Activated B cell treated with CpG ODN at 0.5 μM for 24 hours (primary cell): ENCODE data around the gene ZCCHC14. TPM values are rescaled to one million over a fixed set of nuclear protein-coding genes. Genes with fewer than 3 reads are reported as not detected.
"Not testable (repeated sequence)": the region's sequence is repeated elsewhere in the genome, so short reads cannot be mapped to it uniquely, and the experiment has no call there.

ENCODE experiments used
- ATAC-seq: fragments of 200-7000 bp; cut with Tn5 transposase; one replicate; pipeline ENCODE4 v1.10.0; 2021; ENCODE audit warnings: low read depth, mild to moderate bottlenecking, moderate library complexity
- CTCF ChIA-PET: fragments of 350-600 bp; sonication (Branson Sonifier 250); formaldehyde crosslinking; loops from one replicate; lab custom pipeline; 2021; ENCODE audit warnings: antibody characterized with exemption; lab: Charles Lee
- POLR2A ChIA-PET: fragments of 350-600 bp; sonication (Branson Sonifier 250); formaldehyde crosslinking; loops from one replicate; lab custom pipeline; 2021; ENCODE audit warnings: antibody characterized with exemption; lab: Charles Lee
- DNase-seq: peaks from one replicate; pipeline ENCODE4 v3.0.0; 2022
- H3K27ac Mint-ChIP-seq: one replicate; pipeline ENCODE4 v1.8.0; 2020; ENCODE audit warnings: mixed read lengths
- H3K27me3 Mint-ChIP-seq: one replicate; pipeline ENCODE4 v1.8.0; 2021; ENCODE audit warnings: mixed read lengths
- H3K36me3 Mint-ChIP-seq: one replicate; pipeline ENCODE4 v1.8.0; 2021; ENCODE audit warnings: low read depth, mixed read lengths
- H3K4me1 Mint-ChIP-seq: one replicate; pipeline ENCODE4 v1.8.0; 2021; ENCODE audit warnings: mixed read lengths
- H3K4me3 Mint-ChIP-seq: one replicate; pipeline ENCODE4 v1.8.0; 2020; ENCODE audit warnings: mild to moderate bottlenecking, mixed read lengths
- H3K9me3 Mint-ChIP-seq: one replicate; pipeline ENCODE4 v1.8.0; 2020; ENCODE audit warnings: mixed read lengths
- CTCF ChIP-seq: fragments of 200-600 bp; IDR thresholded peaks from one replicate; pipeline ENCODE4 v1.8.0; 2022; ENCODE audit warnings: antibody characterized with exemption, mild to moderate bottlenecking
- intact Hi-C: fragments of 100-400 bp; cut with micrococcal nuclease; formaldehyde crosslinking; loops from one replicate; pipeline ENCODE4 v1.15.1; 2024
- total RNA-seq: library from RNA; stranded (reverse); gene quantifications from 2 replicates; pipeline ENCODE4 v1.2.3, GENCODE V29; 2022

The ZCCHC14 gene
- total RNA-seq, 1 donor from 2014 or later: 3.8 TPM

GRCh38 chr16:87391324-87391949, 101.4 kb downstream of the ZCCHC14 start:
- H3K36me3 Mint-ChIP-seq: peaks cover 17% of the 10 kb centered on the region
- ChIA-PET POLR2A (no interaction called here), CTCF (no interaction called here)
- no peak for ATAC-seq
- H3K27ac Mint-ChIP-seq: peak overlapping the region; percentile 92
- peak overlapping the region; percentile 86 for H3K4me3 Mint-ChIP-seq
- no peak for TF ChIP-seq CTCF
- no peak for DNase-seq
- H3K4me1 Mint-ChIP-seq: peaks cover 58% of the 10 kb centered on the region
- H3K27me3 Mint-ChIP-seq: no peaks in the 10 kb centered on the region
- intact Hi-C loops: loop anchor here (5.0 kb wide), 2 partner anchors 376 to 829 kb away; partner anchors contain the start of gene KLHDC4
- no peaks in the 10 kb centered on the region for H3K9me3 Mint-ChIP-seq

- H3K27me3 Mint-ChIP-seq: no peaks in the 10 kb centered on the region
- H3K4me3 Mint-ChIP-seq: peak overlapping the region; percentile 86
- H3K36me3 Mint-ChIP-seq: peaks cover 15% of the 10 kb centered on the region
- ATAC-seq (no peak), DNase-seq (no peak)
- POLR2A ChIA-PET: no interaction called here
- TF ChIP-seq CTCF: no peak
- CTCF ChIA-PET: no interaction called here
- intact Hi-C loops: loop anchor here (5.0 kb wide), 2 partner anchors 377 to 828 kb away; partner anchors contain the start of gene KLHDC4
- no peaks in the 10 kb centered on the region for H3K9me3 Mint-ChIP-seq
- peak overlapping the region; percentile 92 for H3K27ac Mint-ChIP-seq
- peaks cover 61% of the 10 kb centered on the region for H3K4me1 Mint-ChIP-seq
These were observed 102.0 kb downstream of the ZCCHC14 start for GRCh38 chr16:87390641-87391323.

- DNase-seq, ATAC-seq, H3K27me3 Mint-ChIP-seq, H3K4me3 Mint-ChIP-seq, CTCF ChIA-PET, H3K9me3 Mint-ChIP-seq, H3K27ac Mint-ChIP-seq, POLR2A ChIA-PET: not testable (repeated sequence)
- intact Hi-C loops: loop anchor here (2.0 to 10.0 kb wide), 8 partner anchors 377 to 1835 kb away; partner anchors contain the start of genes C16orf74, GSE1, IL17C and KLHDC4
- peaks cover 60% of the 10 kb centered on the region for H3K4me1 Mint-ChIP-seq
- H3K36me3 Mint-ChIP-seq: peaks cover 10% of the 10 kb centered on the region
These were observed 102.9 kb downstream of the ZCCHC14 start for GRCh38 chr16:87389914-87390313.

- no peak for ATAC-seq
- ChIA-PET POLR2A (interaction anchor here (1.4 kb wide), 1 partner anchor 107 kb away, joined by 4 read pairs; no protein-coding TSS in a partner anchor), CTCF (interaction anchor here (1.3 kb wide), 1 partner anchor 72 kb away, joined by 4 read pairs; the partner anchor contains the start of gene C16orf95)
- H3K4me1 Mint-ChIP-seq: peaks cover 60% of the 10 kb centered on the region
- no peak for TF ChIP-seq CTCF
- H3K27me3 Mint-ChIP-seq: no peaks in the 10 kb centered on the region
- H3K4me3 Mint-ChIP-seq: no peak overlapping the region
- intact Hi-C loops: loop anchor here (2.0 to 10.0 kb wide), 6 partner anchors 1068 to 1834 kb away; partner anchors contain the start of genes C16orf74, GSE1 and IL17C
- peaks cover 8% of the 10 kb centered on the region for H3K36me3 Mint-ChIP-seq
- no peak for DNase-seq
- no peaks in the 10 kb centered on the region for H3K9me3 Mint-ChIP-seq
- peak overlapping the region; percentile 51 for H3K27ac Mint-ChIP-seq
These were observed 103.6 kb downstream of the ZCCHC14 start for GRCh38 chr16:87389245-87389644.

- no peak for TF ChIP-seq CTCF
- H3K27ac Mint-ChIP-seq: peak overlapping the region; percentile 98
- ATAC-seq (no peak), DNase-seq (no peak)
- CTCF ChIA-PET: interaction anchor here (1.3 to 1.5 kb wide), 3 partner anchors 64 to 247 kb away, joined by 4 to 8 read pairs (median 6); partner anchors contain the start of gene C16orf95
- H3K4me3 Mint-ChIP-seq: peak overlapping the region; percentile 70
- H3K4me1 Mint-ChIP-seq: peaks cover 58% of the 10 kb centered on the region
- peaks cover 11% of the 10 kb centered on the region for H3K36me3 Mint-ChIP-seq
- H3K27me3 Mint-ChIP-seq: peaks cover 2% of the 10 kb centered on the region
- intact Hi-C loops: loop anchor here (1.0 to 10.0 kb wide), 8 partner anchors 71 to 1834 kb away; partner anchors contain the start of genes BANP, C16orf74, C16orf95 and GSE1
- no peaks in the 10 kb centered on the region for H3K9me3 Mint-ChIP-seq
- POLR2A ChIA-PET: interaction anchor here (0.6 to 1.5 kb wide), 5 partner anchors 71 to 1632 kb away, joined by 3 to 11 read pairs (median 4); partner anchors contain the start of genes C16orf95 and KLHDC4
These were observed 104.0 kb downstream of the ZCCHC14 start for GRCh38 chr16:87388818-87389134.
